PC-9 (cell line): ENCODE measurements around the gene GJB4. TPM values are rescaled to one million over a fixed set of nuclear protein-coding genes. Genes with fewer than 3 reads are reported as not detected.

Experiments used
- BruUV-seq: library from RNA; stranded (reverse); fragments of 400-500 nt; replicated peaks from 2 replicates; lab custom pipeline; 2021; lab: Mats Ljungman, UMichigan
- CTCF ChIA-PET: fragments of 300-600 bp; sonication (Branson Sonifier 250); formaldehyde crosslinking; loops from one replicate; lab custom pipeline; 2022; ENCODE audit warnings: antibody characterized with exemption; lab: Charles Lee
- POLR2A ChIA-PET: fragments of 300-600 bp; sonication (Branson Sonifier 250); formaldehyde crosslinking; loops from one replicate; lab custom pipeline; 2022; ENCODE audit warnings: antibody characterized with exemption; ENCODE audit not compliant: unreplicated experiment; lab: Charles Lee
- DNase-seq, 2 experiments: peaks; one replicate each; pipeline versions ENCODE4 v3.0.0 to v3.0.0-alpha.2; 2015 to 2022; ENCODE audit warnings: mixed read lengths in 1 of 2
- H2AFZ ChIP-seq: fragments of 200-600 bp; sonication (generic); 2 replicates; pipeline ENCODE4 v1.8.1; 2017; ENCODE audit warnings: antibody characterized with exemption
- H3F3A ChIP-seq: fragments of 200-600 bp; sonication (generic); 2 replicates; pipeline ENCODE4 v1.8.1; 2017; ENCODE audit warnings: antibody characterized with exemption, mild to moderate bottlenecking, low read depth; ENCODE audit not compliant: insufficient read depth
- H3K27ac ChIP-seq: fragments of 200-600 bp; sonication (generic); 2 replicates; pipeline ENCODE4 v1.6.1; 2016; ENCODE audit warnings: mixed run types
- H3K27me3 ChIP-seq: fragments of 200-600 bp; sonication (generic); 2 replicates; pipeline ENCODE4 v1.6.1; 2016; ENCODE audit warnings: low read depth, mixed run types; ENCODE audit not compliant: insufficient read depth
- H3K36me3 ChIP-seq: fragments of 200-600 bp; sonication (generic); 2 replicates; pipeline ENCODE4 v1.6.1; 2016; ENCODE audit warnings: low read depth, mixed run types
- H3K4me1 ChIP-seq: fragments of 200-600 bp; sonication (generic); replicated peaks from 2 replicates; pipeline ENCODE4 v1.6.1; 2016; ENCODE audit warnings: mixed run types; ENCODE audit not compliant: insufficient read depth
- H3K4me2 ChIP-seq: fragments of 200-600 bp; sonication (generic); 2 replicates; pipeline ENCODE4 v1.6.1; 2017; ENCODE audit warnings: mixed run types
- H3K4me3 ChIP-seq: fragments of 200-600 bp; sonication (generic); 2 replicates; pipeline ENCODE4 v1.6.1; 2016; ENCODE audit warnings: mixed run types
- H3K79me2 ChIP-seq: fragments of 200-600 bp; sonication (generic); 2 replicates; pipeline ENCODE4 v1.6.1; 2017; ENCODE audit warnings: low read depth, mixed run types
- H3K9me2 ChIP-seq: fragments of 200-600 bp; sonication (generic); 2 replicates; pipeline ENCODE4 v1.8.1; 2017; ENCODE audit warnings: mild to moderate bottlenecking; ENCODE audit not compliant: insufficient read depth
- H3K9me3 ChIP-seq: fragments of 200-600 bp; sonication (generic); 2 replicates; pipeline ENCODE4 v1.8.1; 2016; ENCODE audit warnings: low read depth; ENCODE audit not compliant: insufficient read depth
- H4K20me1 ChIP-seq: fragments of 200-600 bp; sonication (generic); 2 replicates; pipeline ENCODE4 v1.8.1; 2017; ENCODE audit not compliant: insufficient read depth
- EZH2 ChIP-seq: fragments of 200-600 bp; sonication (generic); IDR thresholded peaks from 2 replicates; pipeline ENCODE4 v1.8.0; 2017; ENCODE audit warnings: antibody characterized with exemption, low read depth
- intact Hi-C: fragments of 100-400 bp; cut with micrococcal nuclease; formaldehyde crosslinking; loops from one replicate; pipeline ENCODE4 v1.10.0; 2022; ENCODE audit not compliant: unreplicated experiment
- total RNA-seq: library from RNA; stranded (reverse); gene quantifications from 2 replicates; pipeline ENCODE4 v1.2.3, GENCODE V29; 2021
- TF ChIP-seq, protein P1 (sequence below): fragments of 200-600 bp; sonication (generic); conservative IDR thresholded peaks from 2 replicates; pipeline ENCODE4 v1.6.1; 2017; ENCODE audit warnings: mixed run types, antibody characterized with exemption, mild to moderate bottlenecking, moderate library complexity

GJB4 gene
- total RNA-seq, 1 experiment from 2014 or later, result 5.8 TPM

DNA sequence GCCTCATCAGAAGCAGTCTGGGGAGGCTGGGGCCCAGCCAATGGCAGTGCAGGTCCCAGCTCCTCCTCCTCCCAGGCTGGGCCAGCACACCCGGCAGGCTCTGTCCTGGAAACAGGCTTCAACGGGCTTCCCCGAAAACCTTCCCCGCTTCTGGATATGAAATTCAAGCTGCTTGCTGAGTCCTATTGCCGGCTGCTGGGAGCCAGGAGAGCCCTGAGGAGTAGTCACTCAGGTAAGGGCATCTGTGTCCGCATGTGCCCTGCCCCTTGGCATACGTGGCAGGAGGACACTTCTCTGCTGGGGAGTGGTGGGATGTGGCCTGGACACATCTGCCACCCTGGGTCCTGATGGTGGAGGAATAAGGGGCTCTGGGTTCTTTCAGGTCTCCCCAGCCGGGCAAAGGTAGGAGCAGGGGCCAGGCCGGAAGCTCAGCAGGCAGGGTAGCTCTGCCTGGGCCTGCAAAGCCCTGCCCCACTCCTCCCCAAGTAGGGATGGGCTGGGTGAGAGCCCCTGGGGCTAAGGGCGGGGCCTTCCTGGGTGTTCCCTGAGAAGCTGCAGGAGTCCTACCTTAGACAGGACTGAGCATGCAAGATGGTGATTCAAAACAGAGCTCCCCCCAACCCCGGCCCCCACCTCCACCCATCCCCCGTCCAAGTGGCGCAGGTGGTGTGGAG lies 4.4 kb upstream of the GJB4 start, which contains the start of gene GJB5:
Gene GJB5 (plus strand): TSS at position 84 of the 674 bp plus-strand sequence. CDS start 2,284 bp downstream, outside the sequence.
- peak within 1 kb of the TSS; percentile 70 for H2AFZ ChIP-seq
- no peaks in the 10 kb centered on the region for H3K36me3 ChIP-seq
- DNase-seq, result peak; percentile 83 to 87
- BruUV-seq, result no TSS peak
- no peaks in the 10 kb centered on the region for H3K9me2 ChIP-seq
- ChIA-PET POLR2A (interaction anchor here (0.6 to 1.8 kb wide), 7 partner anchors 13 to 111 kb away, joined by 3 to 27 read pairs (median 9); partner anchors contain the start of gene GJB3), CTCF (interaction anchor here (0.6 to 1.3 kb wide), 7 partner anchors 12 to 468 kb away, joined by 3 to 9 read pairs (median 4); partner anchors contain the start of gene GJB3)
- H3K4me3 ChIP-seq, result peak within 1 kb of the TSS; percentile 52
- peaks cover 47% of the 10 kb centered on the region for H3K4me1 ChIP-seq
- intact Hi-C loops, result loop anchor here (1.0 kb wide), 1 partner anchor 96 kb away; no protein-coding TSS in a partner anchor
- H3K27ac ChIP-seq, result peak within 1 kb of the TSS; percentile 81
- peak within 1 kb of the TSS; percentile 84 for H3K4me2 ChIP-seq
- H3K9me3 ChIP-seq, result no peaks in the 10 kb centered on the region; the same call in 1 of the 2 replicates
- peaks cover 13% of the 10 kb centered on the region; the same call in 1 of the 2 replicates for H3K79me2 ChIP-seq
- no peaks in the 10 kb centered on the region for H4K20me1 ChIP-seq
- H3F3A ChIP-seq, result peaks cover 11% of the 10 kb centered on the region; the same call in 1 of the 2 replicates
- no peaks in the 10 kb centered on the region for H3K27me3 ChIP-seq
- TF ChIP-seq, protein P1, sequence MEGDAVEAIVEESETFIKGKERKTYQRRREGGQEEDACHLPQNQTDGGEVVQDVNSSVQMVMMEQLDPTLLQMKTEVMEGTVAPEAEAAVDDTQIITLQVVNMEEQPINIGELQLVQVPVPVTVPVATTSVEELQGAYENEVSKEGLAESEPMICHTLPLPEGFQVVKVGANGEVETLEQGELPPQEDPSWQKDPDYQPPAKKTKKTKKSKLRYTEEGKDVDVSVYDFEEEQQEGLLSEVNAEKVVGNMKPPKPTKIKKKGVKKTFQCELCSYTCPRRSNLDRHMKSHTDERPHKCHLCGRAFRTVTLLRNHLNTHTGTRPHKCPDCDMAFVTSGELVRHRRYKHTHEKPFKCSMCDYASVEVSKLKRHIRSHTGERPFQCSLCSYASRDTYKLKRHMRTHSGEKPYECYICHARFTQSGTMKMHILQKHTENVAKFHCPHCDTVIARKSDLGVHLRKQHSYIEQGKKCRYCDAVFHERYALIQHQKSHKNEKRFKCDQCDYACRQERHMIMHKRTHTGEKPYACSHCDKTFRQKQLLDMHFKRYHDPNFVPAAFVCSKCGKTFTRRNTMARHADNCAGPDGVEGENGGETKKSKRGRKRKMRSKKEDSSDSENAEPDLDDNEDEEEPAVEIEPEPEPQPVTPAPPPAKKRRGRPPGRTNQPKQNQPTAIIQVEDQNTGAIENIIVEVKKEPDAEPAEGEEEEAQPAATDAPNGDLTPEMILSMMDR, result no peak
- TF ChIP-seq EZH2, result no peak

DNA sequence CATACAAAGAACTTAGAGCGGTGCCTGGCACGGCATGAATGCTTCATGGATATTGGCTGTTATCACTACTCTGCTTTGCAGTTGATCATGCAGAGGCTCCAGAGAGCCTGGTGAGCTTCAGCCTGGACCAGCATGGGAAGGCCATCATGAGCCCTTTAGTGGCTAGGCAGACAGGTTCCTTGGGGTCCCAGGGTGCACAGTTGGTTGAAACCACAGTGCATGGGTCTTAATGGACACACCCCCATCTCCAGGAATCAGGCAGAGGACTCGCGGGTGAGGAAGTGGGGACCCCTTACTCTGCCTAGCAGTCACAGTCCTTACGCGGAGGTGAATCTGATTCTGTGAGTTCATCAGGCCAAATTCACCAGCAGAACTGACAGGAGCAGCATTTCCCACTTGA lies 3.6 kb upstream of the GJB4 start:
- no peaks in the 10 kb centered on the region for H3K36me3 ChIP-seq
- H3K4me2 ChIP-seq, result peak overlapping the region; percentile 84
- H3K4me1 ChIP-seq, result peaks cover 48% of the 10 kb centered on the region
- no peaks in the 10 kb centered on the region; the same call in 1 of the 2 replicates for H3K9me3 ChIP-seq
- H2AFZ ChIP-seq, result no peak overlapping the region
- peaks cover 13% of the 10 kb centered on the region; the same call in 1 of the 2 replicates for H3K79me2 ChIP-seq
- CTCF ChIA-PET, result interaction anchor here (1.2 to 1.3 kb wide), 2 partner anchors 25 to 26 kb away, joined by 3 to 9 read pairs; partner anchors contain the start of gene GJB3
- no peaks in the 10 kb centered on the region for H3K9me2 ChIP-seq
- POLR2A ChIA-PET, result interaction anchor here (1.8 kb wide), 1 partner anchor 26 kb away, joined by 27 read pairs; the partner anchor contains the start of gene GJB3
- H3F3A ChIP-seq, result peaks cover 11% of the 10 kb centered on the region; the same call in 1 of the 2 replicates
- peak overlapping the region; percentile 81 for H3K27ac ChIP-seq
- intact Hi-C loops, result loop anchor here (1.0 kb wide), 1 partner anchor 95 kb away; no protein-coding TSS in a partner anchor
- H3K27me3 ChIP-seq, result no peaks in the 10 kb centered on the region
- DNase-seq, result no peak
- no peak for TF ChIP-seq EZH2
- TF ChIP-seq, protein P1, result no peak
- TSS peak; percentile 22 for BruUV-seq
- peak overlapping the region; percentile 52; the same call in 1 of the 2 replicates for H3K4me3 ChIP-seq
- no peaks in the 10 kb centered on the region for H4K20me1 ChIP-seq

DNA sequence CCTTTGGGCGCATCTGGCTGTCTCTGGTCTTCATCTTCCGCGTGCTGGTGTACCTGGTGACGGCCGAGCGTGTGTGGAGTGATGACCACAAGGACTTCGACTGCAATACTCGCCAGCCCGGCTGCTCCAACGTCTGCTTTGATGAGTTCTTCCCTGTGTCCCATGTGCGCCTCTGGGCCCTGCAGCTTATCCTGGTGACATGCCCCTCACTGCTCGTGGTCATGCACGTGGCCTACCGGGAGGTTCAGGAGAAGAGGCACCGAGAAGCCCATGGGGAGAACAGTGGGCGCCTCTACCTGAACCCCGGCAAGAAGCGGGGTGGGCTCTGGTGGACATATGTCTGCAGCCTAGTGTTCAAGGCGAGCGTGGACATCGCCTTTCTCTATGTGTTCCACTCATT lies 2.2 kb upstream of the GJB4 start:
- no peak for TF ChIP-seq EZH2
- TF ChIP-seq, protein P1, result no peak
- Histone ChIP-seq H3K4me2 (no peak overlapping the region), H3K4me1 (peaks cover 62% of the 10 kb centered on the region), H3K9me2 (no peaks in the 10 kb centered on the region), H3K27me3 (no peaks in the 10 kb centered on the region), H3K4me3 (no peak overlapping the region), H2AFZ (no peak overlapping the region), H4K20me1 (no peaks in the 10 kb centered on the region), H3F3A (peaks cover 23% of the 10 kb centered on the region), H3K27ac (no peak overlapping the region), H3K79me2 (peaks cover 13% of the 10 kb centered on the region; the same call in 1 of the 2 replicates), H3K36me3 (no peaks in the 10 kb centered on the region), H3K9me3 (no peaks in the 10 kb centered on the region; the same call in 1 of the 2 replicates)
- CTCF ChIA-PET, result no interaction called here
- POLR2A ChIA-PET, result no interaction called here
- intact Hi-C loops, result no loop called here
- no peak for DNase-seq
- BruUV-seq, result no TSS peak
